ENCODE measurements around the gene YAF2. TPM values are rescaled to one million over a fixed set of nuclear protein-coding genes. Genes with fewer than 3 reads are reported as not detected.

The YAF2 gene
- total RNA-seq, 4 donors from 2014 or later: 8.7 to 17.8 (median 15.2) TPM

GRCh38 chr12:42275499-42275898, 37.5 kb upstream of the YAF2 start:
- intact Hi-C loops (cut with DNase I; ENCODE audit: low total_unique reads): no loop called here
- H3K4me3 ChIP-seq (ENCODE audit: low read depth, poor library complexity, severe bottlenecking): no peak overlapping the region
- TF ChIP-seq CTCF (IDR thresholded peaks at IDR 0.05) (no peak), POLR2A (IDR thresholded peaks at IDR 0.05) (no peak)
- WGBS, 2 donors: 82 to 94% methylated on average over 4 of the region's 4 CpGs
- DNase-seq (ENCODE audit: low spot score in 2 of 2): no peak

DNA sequence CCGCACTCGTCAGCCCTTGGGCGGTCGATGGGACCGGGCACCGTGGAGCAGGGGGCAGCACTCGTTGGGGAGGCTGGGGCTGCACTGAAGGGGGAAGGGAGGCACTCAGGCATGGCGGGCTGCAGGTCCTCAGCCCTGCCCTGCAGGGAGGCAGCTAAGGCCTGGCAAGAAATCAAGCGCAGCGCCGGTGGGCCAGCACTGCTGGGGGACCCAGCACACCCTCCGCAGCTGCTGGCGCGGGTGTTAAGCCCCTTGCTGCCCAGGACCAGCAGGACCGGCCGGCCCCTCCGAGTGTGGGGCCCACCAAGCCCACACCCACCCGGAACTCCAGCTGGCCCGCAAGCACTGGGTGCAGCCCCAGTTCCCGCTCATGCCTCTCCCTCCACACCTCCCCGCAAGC, 35.7 kb upstream of the YAF2 start:
- DNase-seq (ENCODE audit: low spot score in 2 of 2): no peak
- no peak overlapping the region for H3K4me3 ChIP-seq (ENCODE audit: low read depth, poor library complexity, severe bottlenecking)
- no peak for TF ChIP-seq POLR2A (IDR thresholded peaks at IDR 0.05)
- TF ChIP-seq CTCF (IDR thresholded peaks at IDR 0.05): no peak
- intact Hi-C loops (cut with DNase I; ENCODE audit: low total_unique reads): no loop called here
- whole genome bisulfite sequencing, 2 donors: 92 to 95% methylated on average over 8 to 9 of the region's 21 CpGs

GRCh38 chr12:42270596-42270995, 32.5 kb upstream of the YAF2 start:
- DNase-seq (ENCODE audit: low spot score in 2 of 2): no peak
- no peak overlapping the region for H3K4me3 ChIP-seq (ENCODE audit: low read depth, poor library complexity, severe bottlenecking)
- TF ChIP-seq CTCF (IDR thresholded peaks at IDR 0.05) (no peak), POLR2A (IDR thresholded peaks at IDR 0.05) (no peak)
- intact Hi-C loops (cut with DNase I; ENCODE audit: low total_unique reads): no loop called here
- WGBS, 2 donors: 59 to 66% methylated on average over 4 of the region's 4 CpGs

GRCh38 chr12:42267413-42268190, 29.6 kb upstream of the YAF2 start:
- TF ChIP-seq CTCF (IDR thresholded peaks at IDR 0.05): no peak
- TF ChIP-seq POLR2A (IDR thresholded peaks at IDR 0.05): no peak
- WGBS, 2 donors: 73 to 75% methylated on average over 14 to 15 of the region's 15 CpGs
- no peak for DNase-seq (ENCODE audit: low spot score in 2 of 2)
- H3K4me3 ChIP-seq (ENCODE audit: low read depth, poor library complexity, severe bottlenecking): no peak overlapping the region
- intact Hi-C loops (cut with DNase I; ENCODE audit: low total_unique reads): no loop called here

DNA sequence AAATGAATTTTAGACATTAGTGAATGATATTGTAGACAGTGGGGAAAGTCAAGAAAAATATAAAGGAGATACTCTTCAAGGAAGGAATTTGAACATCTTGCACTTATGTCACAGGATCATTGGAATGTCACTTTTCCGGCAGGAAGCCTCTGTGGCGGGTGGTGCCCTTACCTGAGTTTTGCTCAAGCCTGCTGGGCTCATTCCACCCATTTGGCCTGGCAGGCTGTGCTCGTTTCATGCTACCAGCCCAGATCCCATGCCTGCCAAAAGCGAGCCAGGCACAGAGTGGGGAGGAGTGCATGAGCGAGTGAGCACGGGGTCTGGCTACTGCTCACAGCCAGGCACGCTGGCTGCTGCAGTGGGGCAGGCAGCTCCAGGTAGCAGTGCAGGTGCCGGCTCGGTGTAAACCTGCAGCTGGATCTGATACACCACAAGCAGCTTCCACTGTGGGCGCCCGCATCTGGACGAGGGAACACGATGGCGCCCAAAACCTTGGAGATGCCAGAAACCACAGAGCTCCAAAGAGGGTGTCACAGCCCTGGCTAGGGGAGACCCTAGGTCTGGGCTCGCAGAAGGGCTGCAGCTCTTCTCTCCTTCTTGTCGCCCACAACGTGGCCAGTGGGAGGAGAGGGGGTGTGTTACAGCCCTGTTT, 28.7 kb upstream of the YAF2 start:
- intact Hi-C loops (cut with DNase I; ENCODE audit: low total_unique reads): no loop called here
- TF ChIP-seq CTCF (IDR thresholded peaks at IDR 0.05) (no peak), POLR2A (IDR thresholded peaks at IDR 0.05) (no peak)
- WGBS, 2 donors: 60 to 73% methylated on average over 15 to 17 of the region's 17 CpGs
- no peak for DNase-seq (ENCODE audit: low spot score in 2 of 2)
- H3K4me3 ChIP-seq (ENCODE audit: low read depth, poor library complexity, severe bottlenecking): no peak overlapping the region
